ENCODE measurements around the gene TLX2. TPM values are rescaled to one million over a fixed set of nuclear protein-coding genes. Genes with fewer than 3 reads are reported as not detected.

The TLX2 gene
- total and polyA plus RNA-seq, 2 of the 13 experiments (the other 11 are each of a cell fraction or from before 2014, with no cell fraction given) = 0.05 to 0.20 TPM

DNA sequence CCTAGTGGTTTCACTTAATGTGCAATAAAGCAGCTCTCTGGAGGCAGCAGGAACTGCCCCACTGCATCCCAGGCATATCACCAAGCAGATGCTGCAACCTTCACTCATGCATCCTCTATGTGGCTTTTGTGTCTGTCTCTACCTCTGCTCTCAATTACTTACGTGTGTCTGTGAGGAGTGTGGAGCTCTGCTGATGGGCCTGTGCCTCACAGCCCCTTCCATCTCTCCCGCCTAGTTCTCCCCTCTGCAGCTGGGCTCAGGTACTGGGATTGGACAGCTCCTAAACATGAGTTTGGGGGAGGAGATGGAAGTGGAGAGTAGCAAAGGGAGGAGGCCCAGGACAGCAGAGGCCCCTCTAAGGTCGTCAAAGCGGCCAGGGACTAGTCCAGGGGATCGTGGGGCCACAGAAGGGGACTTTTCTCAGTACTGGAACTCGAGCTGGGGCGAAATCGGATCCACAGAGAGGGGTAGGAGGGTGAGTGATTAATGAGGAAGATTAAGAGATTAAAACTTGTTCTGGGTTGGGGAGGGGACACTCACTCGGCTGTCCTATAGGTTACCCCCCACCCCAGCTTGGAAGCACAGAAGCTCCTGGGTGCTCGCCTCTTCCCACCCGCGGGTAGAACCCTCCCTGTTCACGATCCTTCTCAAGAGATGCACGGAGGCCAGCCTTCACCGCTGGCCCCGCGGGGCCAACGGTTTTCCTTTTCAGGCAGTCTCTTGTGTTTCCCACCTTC is 12.7 kb upstream of the TLX2 start (continued):
- peak; percentile 16; the same call in 1 of the 2 replicates for TF ChIP-seq SAP130 (CRISPR knock-in tag; IDR thresholded peaks at IDR 0.05; ENCODE audit: low read depth)
- 0 out of 2 replicates have a peak, but pooled peaks have one; percentile 7 for TF ChIP-seq SAFB2 (CRISPR knock-in tag; IDR thresholded peaks at IDR 0.05; ENCODE audit: borderline replicate concordance, low read depth)
- 0 out of 2 replicates have a peak, but pooled peaks have one; percentile 10 for TF ChIP-seq ZNF616 (CRISPR knock-in tag; IDR thresholded peaks at IDR 0.05; ENCODE audit: low read depth)
- peak; percentile 32; the same call in 1 of the 2 replicates for TF ChIP-seq POGZ (CRISPR knock-in tag; IDR thresholded peaks at IDR 0.05)
- no peak for TF ChIP-seq ETV6 (CRISPR knock-in tag; conservative IDR thresholded peaks at IDR 0.05)
- TF ChIP-seq, protein P1, sequence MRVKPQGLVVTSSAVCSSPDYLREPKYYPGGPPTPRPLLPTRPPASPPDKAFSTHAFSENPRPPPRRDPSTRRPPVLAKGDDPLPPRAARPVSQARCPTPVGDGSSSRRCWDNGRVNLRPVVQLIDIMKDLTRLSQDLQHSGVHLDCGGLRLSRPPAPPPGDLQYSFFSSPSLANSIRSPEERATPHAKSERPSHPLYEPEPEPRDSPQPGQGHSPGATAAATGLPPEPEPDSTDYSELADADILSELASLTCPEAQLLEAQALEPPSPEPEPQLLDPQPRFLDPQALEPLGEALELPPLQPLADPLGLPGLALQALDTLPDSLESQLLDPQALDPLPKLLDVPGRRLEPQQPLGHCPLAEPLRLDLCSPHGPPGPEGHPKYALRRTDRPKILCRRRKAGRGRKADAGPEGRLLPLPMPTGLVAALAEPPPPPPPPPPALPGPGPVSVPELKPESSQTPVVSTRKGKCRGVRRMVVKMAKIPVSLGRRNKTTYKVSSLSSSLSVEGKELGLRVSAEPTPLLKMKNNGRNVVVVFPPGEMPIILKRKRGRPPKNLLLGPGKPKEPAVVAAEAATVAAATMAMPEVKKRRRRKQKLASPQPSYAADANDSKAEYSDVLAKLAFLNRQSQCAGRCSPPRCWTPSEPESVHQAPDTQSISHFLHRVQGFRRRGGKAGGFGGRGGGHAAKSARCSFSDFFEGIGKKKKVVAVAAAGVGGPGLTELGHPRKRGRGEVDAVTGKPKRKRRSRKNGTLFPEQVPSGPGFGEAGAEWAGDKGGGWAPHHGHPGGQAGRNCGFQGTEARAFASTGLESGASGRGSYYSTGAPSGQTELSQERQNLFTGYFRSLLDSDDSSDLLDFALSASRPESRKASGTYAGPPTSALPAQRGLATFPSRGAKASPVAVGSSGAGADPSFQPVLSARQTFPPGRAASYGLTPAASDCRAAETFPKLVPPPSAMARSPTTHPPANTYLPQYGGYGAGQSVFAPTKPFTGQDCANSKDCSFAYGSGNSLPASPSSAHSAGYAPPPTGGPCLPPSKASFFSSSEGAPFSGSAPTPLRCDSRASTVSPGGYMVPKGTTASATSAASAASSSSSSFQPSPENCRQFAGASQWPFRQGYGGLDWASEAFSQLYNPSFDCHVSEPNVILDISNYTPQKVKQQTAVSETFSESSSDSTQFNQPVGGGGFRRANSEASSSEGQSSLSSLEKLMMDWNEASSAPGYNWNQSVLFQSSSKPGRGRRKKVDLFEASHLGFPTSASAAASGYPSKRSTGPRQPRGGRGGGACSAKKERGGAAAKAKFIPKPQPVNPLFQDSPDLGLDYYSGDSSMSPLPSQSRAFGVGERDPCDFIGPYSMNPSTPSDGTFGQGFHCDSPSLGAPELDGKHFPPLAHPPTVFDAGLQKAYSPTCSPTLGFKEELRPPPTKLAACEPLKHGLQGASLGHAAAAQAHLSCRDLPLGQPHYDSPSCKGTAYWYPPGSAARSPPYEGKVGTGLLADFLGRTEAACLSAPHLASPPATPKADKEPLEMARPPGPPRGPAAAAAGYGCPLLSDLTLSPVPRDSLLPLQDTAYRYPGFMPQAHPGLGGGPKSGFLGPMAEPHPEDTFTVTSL (CRISPR knock-in tag; IDR thresholded peaks at IDR 0.05; ENCODE audit: borderline replicate concordance) = no peak
- 0 out of 2 replicates have a peak, but pooled peaks have one; percentile 45 for TF ChIP-seq NFATC3 (CRISPR knock-in tag; IDR thresholded peaks at IDR 0.05)
- 0 out of 2 replicates have a peak, but pooled peaks have one; percentile 64 for TF ChIP-seq ZSCAN25 (CRISPR knock-in tag; IDR thresholded peaks at IDR 0.05)
- no peak for TF ChIP-seq NAIF1 (CRISPR knock-in tag; IDR thresholded peaks at IDR 0.05; ENCODE audit: borderline replicate concordance)
- TF ChIP-seq, protein P2, sequence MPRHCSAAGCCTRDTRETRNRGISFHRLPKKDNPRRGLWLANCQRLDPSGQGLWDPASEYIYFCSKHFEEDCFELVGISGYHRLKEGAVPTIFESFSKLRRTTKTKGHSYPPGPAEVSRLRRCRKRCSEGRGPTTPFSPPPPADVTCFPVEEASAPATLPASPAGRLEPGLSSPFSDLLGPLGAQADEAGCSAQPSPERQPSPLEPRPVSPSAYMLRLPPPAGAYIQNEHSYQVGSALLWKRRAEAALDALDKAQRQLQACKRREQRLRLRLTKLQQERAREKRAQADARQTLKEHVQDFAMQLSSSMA (CRISPR knock-in tag; IDR thresholded peaks at IDR 0.05) = peak; percentile 60; the same call in 1 of the 2 replicates
- TF ChIP-seq, protein P3, sequence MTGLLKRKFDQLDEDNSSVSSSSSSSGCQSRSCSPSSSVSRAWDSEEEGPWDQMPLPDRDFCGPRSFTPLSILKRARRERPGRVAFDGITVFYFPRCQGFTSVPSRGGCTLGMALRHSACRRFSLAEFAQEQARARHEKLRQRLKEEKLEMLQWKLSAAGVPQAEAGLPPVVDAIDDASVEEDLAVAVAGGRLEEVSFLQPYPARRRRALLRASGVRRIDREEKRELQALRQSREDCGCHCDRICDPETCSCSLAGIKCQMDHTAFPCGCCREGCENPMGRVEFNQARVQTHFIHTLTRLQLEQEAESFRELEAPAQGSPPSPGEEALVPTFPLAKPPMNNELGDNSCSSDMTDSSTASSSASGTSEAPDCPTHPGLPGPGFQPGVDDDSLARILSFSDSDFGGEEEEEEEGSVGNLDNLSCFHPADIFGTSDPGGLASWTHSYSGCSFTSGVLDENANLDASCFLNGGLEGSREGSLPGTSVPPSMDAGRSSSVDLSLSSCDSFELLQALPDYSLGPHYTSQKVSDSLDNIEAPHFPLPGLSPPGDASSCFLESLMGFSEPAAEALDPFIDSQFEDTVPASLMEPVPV (CRISPR knock-in tag; IDR thresholded peaks at IDR 0.05) = peak; percentile 58; the same call in 1 of the 2 replicates
- 0 out of 2 replicates have a peak, but pooled peaks have one; percentile 18 for TF ChIP-seq SMYD3 (CRISPR knock-in tag; IDR thresholded peaks at IDR 0.05)
- 0 out of 2 replicates have a peak, but pooled peaks have one; percentile 11 for TF ChIP-seq ZNF451 (CRISPR knock-in tag; IDR thresholded peaks at IDR 0.05)
- TF ChIP-seq KMT2A (CRISPR knock-in tag; IDR thresholded peaks at IDR 0.05) = 0 out of 2 replicates have a peak, but pooled peaks have one; percentile 37
- peak in 1 of 2 experiments; percentile 23; a peak in 1 of 4 replicates for TF ChIP-seq EP300 (IDR thresholded peaks at IDR 0.05; ENCODE audit: low read depth in 2 of 2, low read length in 2 of 2)
- no peak for TF ChIP-seq EP300 (CRISPR knock-in tag; IDR thresholded peaks at IDR 0.05; ENCODE audit: borderline replicate concordance)
- TF ChIP-seq, protein P4, sequence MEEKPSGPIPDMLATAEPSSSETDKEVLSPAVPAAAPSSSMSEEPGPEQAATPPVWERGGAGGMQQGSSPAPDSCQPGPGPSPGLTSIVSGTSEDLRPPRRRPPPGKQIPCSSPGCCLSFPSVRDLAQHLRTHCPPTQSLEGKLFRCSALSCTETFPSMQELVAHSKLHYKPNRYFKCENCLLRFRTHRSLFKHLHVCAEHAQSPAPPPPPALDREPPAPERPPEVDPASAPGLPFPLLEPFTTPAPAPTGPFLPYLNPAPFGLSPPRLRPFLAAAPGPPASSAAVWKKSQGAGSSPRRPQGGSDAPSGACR (CRISPR knock-in tag; IDR thresholded peaks at IDR 0.05) = 0 out of 2 replicates have a peak, but pooled peaks have one; percentile 44
- no peak; the same call in 1 of the 2 replicates for TF ChIP-seq ZMAT3 (CRISPR knock-in tag; conservative IDR thresholded peaks at IDR 0.05)

Measured in HepG2 (cell line).